Measurements from ENCODE around the gene TBCCD1.

Gene TBCCD1

DNA sequence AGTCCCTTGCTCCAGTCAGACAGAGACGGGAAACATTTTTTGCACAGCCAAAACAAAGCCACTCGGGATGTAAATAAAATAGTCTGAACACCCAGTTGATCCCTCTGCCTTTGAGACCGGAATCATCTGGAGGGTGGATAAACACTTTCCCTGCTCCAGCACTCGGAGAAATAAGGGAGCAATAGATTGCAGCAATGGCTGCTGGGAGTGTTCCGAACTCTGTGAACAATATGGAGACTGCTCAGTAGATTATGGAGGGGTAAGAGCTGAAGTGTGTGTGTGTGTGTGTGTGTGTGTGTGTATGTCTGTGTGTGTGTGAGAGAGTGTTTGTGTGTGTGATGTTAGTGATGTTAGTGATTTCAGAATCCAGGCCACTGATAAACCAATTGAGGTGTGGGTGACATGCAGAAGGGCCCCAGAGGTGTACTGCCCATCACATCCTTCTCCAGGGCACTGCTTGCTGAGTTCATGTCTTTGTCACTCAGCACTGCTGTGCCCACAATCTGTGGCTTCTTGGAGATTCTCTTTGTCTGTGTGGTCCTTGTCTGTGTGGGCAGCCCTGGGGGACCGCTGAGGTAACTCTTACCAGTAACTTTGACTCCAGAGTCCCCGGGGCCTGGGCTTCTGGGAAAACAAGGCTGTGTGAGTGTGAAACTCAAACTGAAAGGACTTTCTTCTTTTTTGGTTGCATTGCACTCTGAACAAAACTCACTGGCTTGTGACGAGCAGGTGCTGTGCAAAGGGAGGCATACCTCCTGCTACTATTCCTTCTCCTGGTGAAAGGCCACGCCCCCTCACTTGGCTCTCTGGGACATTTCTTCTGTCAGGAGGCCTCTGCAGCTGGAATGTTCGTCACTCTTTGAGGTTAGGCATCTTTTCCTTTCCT is 45.9 kb downstream of the TBCCD1 start:
- Histone ChIP-seq H3K36me3 (ENCODE audit: insufficient read depth, low read length) (no peaks in the 10 kb centered on the region), H3K79me2 (ENCODE audit: insufficient read depth, low read length) (no peaks in the 10 kb centered on the region), H3K27ac (ENCODE audit: low read length) (no peak overlapping the region), H2AFZ (ENCODE audit: low read depth, low read length) (no peak overlapping the region), H3K9ac (ENCODE audit: low read depth, low read length) (no peak overlapping the region), H3K4me1 (ENCODE audit: insufficient read depth, low read length) (peaks cover 9% of the 10 kb centered on the region), H3K9me3 (ENCODE audit: insufficient read depth, low read length, severe bottlenecking) (no peaks in the 10 kb centered on the region), H3K27me3 (ENCODE audit: insufficient read depth, low read length, poor library complexity) (peaks cover 3% of the 10 kb centered on the region), H3K4me2 (ENCODE audit: insufficient read depth, low read length) (no peak overlapping the region), H4K20me1 (ENCODE audit: insufficient read depth, low read length) (no peaks in the 10 kb centered on the region), H3K4me3 (ENCODE audit: low read depth in 1 of 2, low read length in 2 of 2) (no peak overlapping the region)
- no peak for ATAC-seq (ENCODE audit: insufficient read depth, low read depth)
- no peak for DNase-seq
- TF ChIP-seq, protein P1, sequence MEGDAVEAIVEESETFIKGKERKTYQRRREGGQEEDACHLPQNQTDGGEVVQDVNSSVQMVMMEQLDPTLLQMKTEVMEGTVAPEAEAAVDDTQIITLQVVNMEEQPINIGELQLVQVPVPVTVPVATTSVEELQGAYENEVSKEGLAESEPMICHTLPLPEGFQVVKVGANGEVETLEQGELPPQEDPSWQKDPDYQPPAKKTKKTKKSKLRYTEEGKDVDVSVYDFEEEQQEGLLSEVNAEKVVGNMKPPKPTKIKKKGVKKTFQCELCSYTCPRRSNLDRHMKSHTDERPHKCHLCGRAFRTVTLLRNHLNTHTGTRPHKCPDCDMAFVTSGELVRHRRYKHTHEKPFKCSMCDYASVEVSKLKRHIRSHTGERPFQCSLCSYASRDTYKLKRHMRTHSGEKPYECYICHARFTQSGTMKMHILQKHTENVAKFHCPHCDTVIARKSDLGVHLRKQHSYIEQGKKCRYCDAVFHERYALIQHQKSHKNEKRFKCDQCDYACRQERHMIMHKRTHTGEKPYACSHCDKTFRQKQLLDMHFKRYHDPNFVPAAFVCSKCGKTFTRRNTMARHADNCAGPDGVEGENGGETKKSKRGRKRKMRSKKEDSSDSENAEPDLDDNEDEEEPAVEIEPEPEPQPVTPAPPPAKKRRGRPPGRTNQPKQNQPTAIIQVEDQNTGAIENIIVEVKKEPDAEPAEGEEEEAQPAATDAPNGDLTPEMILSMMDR (IDR thresholded peaks at IDR 0.05; ENCODE audit: borderline replicate concordance, extremely low read depth, low read length, poor library complexity, severe bottlenecking), result no peak
- TF ChIP-seq EZH2 (IDR thresholded peaks at IDR 0.05; ENCODE audit: borderline replicate concordance, low read depth, low read length, severe bottlenecking), result no peak

DNA sequence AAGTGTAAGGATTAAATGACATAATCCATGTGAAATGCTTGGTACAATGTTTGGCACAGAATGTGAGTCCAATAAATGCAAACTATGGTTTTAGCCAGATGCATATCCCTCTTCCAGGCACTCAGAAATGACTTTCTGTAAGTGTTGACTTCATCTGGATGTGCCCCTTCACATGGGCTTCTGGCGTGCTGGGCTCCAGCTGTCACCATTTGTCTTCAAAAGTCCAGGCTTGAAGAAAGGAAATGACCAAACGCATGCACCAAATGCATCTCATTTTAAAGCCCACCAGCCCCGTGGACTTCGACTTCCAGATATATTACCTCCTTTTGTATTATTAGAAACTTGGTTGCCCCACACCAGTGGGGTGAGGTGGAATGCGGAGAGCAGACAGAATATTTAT is 46.7 kb downstream of the TBCCD1 start:
- Histone ChIP-seq H3K9ac (ENCODE audit: low read depth, low read length) (no peak overlapping the region), H3K4me3 (ENCODE audit: low read depth in 1 of 2, low read length in 2 of 2) (no peak overlapping the region), H3K27ac (ENCODE audit: low read length) (no peak overlapping the region), H2AFZ (ENCODE audit: low read depth, low read length) (no peak overlapping the region), H3K4me2 (ENCODE audit: insufficient read depth, low read length) (no peak overlapping the region), H3K9me3 (ENCODE audit: insufficient read depth, low read length, severe bottlenecking) (no peaks in the 10 kb centered on the region), H4K20me1 (ENCODE audit: insufficient read depth, low read length) (no peaks in the 10 kb centered on the region), H3K36me3 (ENCODE audit: insufficient read depth, low read length) (no peaks in the 10 kb centered on the region), H3K27me3 (ENCODE audit: insufficient read depth, low read length, poor library complexity) (peaks cover 3% of the 10 kb centered on the region), H3K79me2 (ENCODE audit: insufficient read depth, low read length) (no peaks in the 10 kb centered on the region), H3K4me1 (ENCODE audit: insufficient read depth, low read length) (peaks cover 9% of the 10 kb centered on the region)
- ATAC-seq (ENCODE audit: insufficient read depth, low read depth) (no peak), DNase-seq (no peak)
- TF ChIP-seq, protein P1 (IDR thresholded peaks at IDR 0.05; ENCODE audit: borderline replicate concordance, extremely low read depth, low read length, poor library complexity, severe bottlenecking), result no peak
- TF ChIP-seq EZH2 (IDR thresholded peaks at IDR 0.05; ENCODE audit: borderline replicate concordance, low read depth, low read length, severe bottlenecking), result no peak

- TF ChIP-seq, protein P1 (IDR thresholded peaks at IDR 0.05; ENCODE audit: borderline replicate concordance, extremely low read depth, low read length, poor library complexity, severe bottlenecking), result no peak
- no peak for TF ChIP-seq EZH2 (IDR thresholded peaks at IDR 0.05; ENCODE audit: borderline replicate concordance, low read depth, low read length, severe bottlenecking)
- DNase-seq, result peak; percentile 52
- H3K4me1 ChIP-seq (ENCODE audit: insufficient read depth, low read length), result peaks cover 9% of the 10 kb centered on the region
- no peaks in the 10 kb centered on the region for H4K20me1 ChIP-seq (ENCODE audit: insufficient read depth, low read length)
- H3K9me3 ChIP-seq (ENCODE audit: insufficient read depth, low read length, severe bottlenecking), result no peaks in the 10 kb centered on the region
- H3K9ac ChIP-seq (ENCODE audit: low read depth, low read length), result no peak overlapping the region
- H3K27ac ChIP-seq (ENCODE audit: low read length), result no peak overlapping the region
- peaks cover 10% of the 10 kb centered on the region for H3K27me3 ChIP-seq (ENCODE audit: insufficient read depth, low read length, poor library complexity)
- H3K36me3 ChIP-seq (ENCODE audit: insufficient read depth, low read length), result no peaks in the 10 kb centered on the region
- no peak overlapping the region for H3K4me3 ChIP-seq (ENCODE audit: low read depth in 1 of 2, low read length in 2 of 2)
- H2AFZ ChIP-seq (ENCODE audit: low read depth, low read length), result no peak overlapping the region
- no peak overlapping the region for H3K4me2 ChIP-seq (ENCODE audit: insufficient read depth, low read length)
- H3K79me2 ChIP-seq (ENCODE audit: insufficient read depth, low read length), result no peaks in the 10 kb centered on the region
- peak; percentile 95 for ATAC-seq (ENCODE audit: insufficient read depth, low read depth)
Measured at GRCh38 chr3:186519021-186519658, 48.0 kb downstream of the TBCCD1 start.
